ENCODE measurements around the gene PLCD1. TPM values are rescaled to one million over a fixed set of nuclear protein-coding genes. Genes with fewer than 3 reads are reported as not detected.
"Not testable (repeated sequence)": the region's sequence is repeated elsewhere in the genome, so short reads cannot be mapped to it uniquely, and the experiment has no call there.

PLCD1 gene
- total RNA-seq, 1 donor from 2014 or later, result 16.7 TPM

- no peak for FAIRE-seq
- Histone ChIP-seq H3K36me3 (ENCODE audit: insufficient read depth, low read length) (no peaks in the 10 kb centered on the region), H3K4me1 (ENCODE audit: insufficient read depth, low read length) (peaks cover 6% of the 10 kb centered on the region), H3K27ac (ENCODE audit: low read depth, low read length) (no peak within 1 kb of the TSS), H3K9me3 (ENCODE audit: insufficient read depth, low read depth, low read length) (no peaks in the 10 kb centered on the region), H2AFZ (ENCODE audit: low read depth, low read length) (no peak within 1 kb of the TSS), H3K27me3 (ENCODE audit: insufficient read depth, low read length) (peaks cover 5% of the 10 kb centered on the region), H3K9ac (ENCODE audit: low read length) (no peak within 1 kb of the TSS), H3K79me2 (ENCODE audit: insufficient read depth, low read length) (no peaks in the 10 kb centered on the region), H3K4me3 (ENCODE audit: insufficient read depth, low read depth, low read length) (no peak within 1 kb of the TSS), H4K20me1 (ENCODE audit: insufficient read depth, low read length) (no peaks in the 10 kb centered on the region), H3K4me2 (ENCODE audit: low read length) (no peak within 1 kb of the TSS)
- Mint-ChIP-seq H3K27me3 (ENCODE audit: low read depth, unreplicated experiment) (peaks cover 44% of the 10 kb centered on the region), H3K27ac (ENCODE audit: unreplicated experiment) (no peak within 1 kb of the TSS), H3K4me3 (ENCODE audit: unreplicated experiment) (no peak within 1 kb of the TSS), H3K4me1 (ENCODE audit: low read depth, unreplicated experiment) (peaks cover 1% of the 10 kb centered on the region), H3K36me3 (ENCODE audit: low read depth, unreplicated experiment) (peaks cover 2% of the 10 kb centered on the region), H3K9me3 (ENCODE audit: unreplicated experiment) (peaks cover 2% of the 10 kb centered on the region)
- no peak for TF ChIP-seq EZH2 (IDR thresholded peaks at IDR 0.05; ENCODE audit: insufficient read depth, low read length)
- DNase-seq (ENCODE audit: low read depth), result no peak
Observed at GRCh38 chr3:37990527-37990926, 38.9 kb downstream of the PLCD1 start, which contains the start of gene VILL. Gene VILL (plus strand): TSS chr3:37990786. CDS start chr3:37993673, 2,887 bp downstream.

GRCh38 chr3:37989821-37990480, 39.5 kb downstream of the PLCD1 start:
- Mint-ChIP-seq H3K9me3 (ENCODE audit: unreplicated experiment) (peaks cover 2% of the 10 kb centered on the region), H3K4me1 (ENCODE audit: low read depth, unreplicated experiment) (peaks cover 1% of the 10 kb centered on the region), H3K4me3 (ENCODE audit: unreplicated experiment) (no peak overlapping the region), H3K27ac (ENCODE audit: unreplicated experiment) (no peak overlapping the region), H3K36me3 (ENCODE audit: low read depth, unreplicated experiment) (peaks cover 4% of the 10 kb centered on the region), H3K27me3 (ENCODE audit: low read depth, unreplicated experiment) (peaks cover 44% of the 10 kb centered on the region)
- Histone ChIP-seq H3K9me3 (ENCODE audit: insufficient read depth, low read depth, low read length) (no peaks in the 10 kb centered on the region), H2AFZ (ENCODE audit: low read depth, low read length) (no peak overlapping the region), H4K20me1 (ENCODE audit: insufficient read depth, low read length) (no peaks in the 10 kb centered on the region), H3K79me2 (ENCODE audit: insufficient read depth, low read length) (no peaks in the 10 kb centered on the region), H3K36me3 (ENCODE audit: insufficient read depth, low read length) (no peaks in the 10 kb centered on the region), H3K9ac (ENCODE audit: low read length) (no peak overlapping the region), H3K27me3 (ENCODE audit: insufficient read depth, low read length) (peaks cover 5% of the 10 kb centered on the region), H3K27ac (ENCODE audit: low read depth, low read length) (no peak overlapping the region), H3K4me1 (ENCODE audit: insufficient read depth, low read length) (peaks cover 6% of the 10 kb centered on the region), H3K4me2 (ENCODE audit: low read length) (no peak overlapping the region), H3K4me3 (ENCODE audit: insufficient read depth, low read depth, low read length) (no peak overlapping the region)
- DNase-seq (ENCODE audit: low read depth), result no peak
- no peak for FAIRE-seq
- TF ChIP-seq CTCF (IDR thresholded peaks at IDR 0.05; ENCODE audit: insufficient read depth, low read depth, low read length) (no peak), EZH2 (IDR thresholded peaks at IDR 0.05; ENCODE audit: insufficient read depth, low read length) (no peak)

- Histone ChIP-seq H3K27ac (ENCODE audit: low read depth, low read length) (no peak overlapping the region), H3K4me2 (ENCODE audit: low read length) (no peak overlapping the region), H3K27me3 (ENCODE audit: insufficient read depth, low read length) (peaks cover 5% of the 10 kb centered on the region), H3K36me3 (ENCODE audit: insufficient read depth, low read length) (no peaks in the 10 kb centered on the region), H3K9ac (ENCODE audit: low read length) (no peak overlapping the region), H3K4me1 (ENCODE audit: insufficient read depth, low read length) (no peaks in the 10 kb centered on the region), H3K4me3 (ENCODE audit: insufficient read depth, low read depth, low read length) (no peak overlapping the region), H2AFZ (ENCODE audit: low read depth, low read length) (no peak overlapping the region), H4K20me1 (ENCODE audit: insufficient read depth, low read length) (no peaks in the 10 kb centered on the region), H3K79me2 (ENCODE audit: insufficient read depth, low read length) (no peaks in the 10 kb centered on the region), H3K9me3 (ENCODE audit: insufficient read depth, low read depth, low read length) (no peaks in the 10 kb centered on the region)
- H3K36me3 Mint-ChIP-seq (ENCODE audit: low read depth, unreplicated experiment), result peaks cover 13% of the 10 kb centered on the region
- TF ChIP-seq EZH2 (IDR thresholded peaks at IDR 0.05; ENCODE audit: insufficient read depth, low read length) (no peak), CTCF (IDR thresholded peaks at IDR 0.05; ENCODE audit: insufficient read depth, low read depth, low read length) (no peak)
- H3K27me3 Mint-ChIP-seq (ENCODE audit: low read depth, unreplicated experiment), result peaks cover 40% of the 10 kb centered on the region
- H3K4me1 Mint-ChIP-seq (ENCODE audit: low read depth, unreplicated experiment), result peaks cover 5% of the 10 kb centered on the region
- no peak overlapping the region for H3K27ac Mint-ChIP-seq (ENCODE audit: unreplicated experiment)
- no peak overlapping the region for H3K4me3 Mint-ChIP-seq (ENCODE audit: unreplicated experiment)
- no peak for DNase-seq (ENCODE audit: low read depth)
- FAIRE-seq, result no peak
- H3K9me3 Mint-ChIP-seq (ENCODE audit: unreplicated experiment), result no peaks in the 10 kb centered on the region
Observed at GRCh38 chr3:37988931-37989525, 40.4 kb downstream of the PLCD1 start.

- H3K4me3 Mint-ChIP-seq (ENCODE audit: unreplicated experiment); H2AFZ ChIP-seq (ENCODE audit: low read depth, low read length); H3K36me3 ChIP-seq (ENCODE audit: insufficient read depth, low read length); H4K20me1 ChIP-seq (ENCODE audit: insufficient read depth, low read length); H3K9ac ChIP-seq (ENCODE audit: low read length); DNase-seq (ENCODE audit: low read depth); H3K4me3 ChIP-seq (ENCODE audit: insufficient read depth, low read depth, low read length); H3K9me3 Mint-ChIP-seq (ENCODE audit: unreplicated experiment); H3K9me3 ChIP-seq (ENCODE audit: insufficient read depth, low read depth, low read length); H3K4me2 ChIP-seq (ENCODE audit: low read length); H3K79me2 ChIP-seq (ENCODE audit: insufficient read depth, low read length); H3K27ac Mint-ChIP-seq (ENCODE audit: unreplicated experiment); H3K4me1 ChIP-seq (ENCODE audit: insufficient read depth, low read length); H3K4me1 Mint-ChIP-seq (ENCODE audit: low read depth, unreplicated experiment); H3K27ac ChIP-seq (ENCODE audit: low read depth, low read length); FAIRE-seq; H3K27me3 ChIP-seq (ENCODE audit: insufficient read depth, low read length): not testable (repeated sequence)
- Mint-ChIP-seq H3K27me3 (ENCODE audit: low read depth, unreplicated experiment) (peaks cover 33% of the 10 kb centered on the region), H3K36me3 (ENCODE audit: low read depth, unreplicated experiment) (peaks cover 14% of the 10 kb centered on the region)
Observed at GRCh38 chr3:37988376-37988775, 41.1 kb downstream of the PLCD1 start.
